GM18526 (cell line): ENCODE measurements around the gene CCDC47.

Experiments
- POLR2A ChIP-seq: IDR thresholded peaks from 3 replicates; pipeline ENCODE4 v1.6.1; 2011; ENCODE audit not compliant: insufficient read length; ENCODE audit errors: extremely low read depth

Gene CCDC47

DNA sequence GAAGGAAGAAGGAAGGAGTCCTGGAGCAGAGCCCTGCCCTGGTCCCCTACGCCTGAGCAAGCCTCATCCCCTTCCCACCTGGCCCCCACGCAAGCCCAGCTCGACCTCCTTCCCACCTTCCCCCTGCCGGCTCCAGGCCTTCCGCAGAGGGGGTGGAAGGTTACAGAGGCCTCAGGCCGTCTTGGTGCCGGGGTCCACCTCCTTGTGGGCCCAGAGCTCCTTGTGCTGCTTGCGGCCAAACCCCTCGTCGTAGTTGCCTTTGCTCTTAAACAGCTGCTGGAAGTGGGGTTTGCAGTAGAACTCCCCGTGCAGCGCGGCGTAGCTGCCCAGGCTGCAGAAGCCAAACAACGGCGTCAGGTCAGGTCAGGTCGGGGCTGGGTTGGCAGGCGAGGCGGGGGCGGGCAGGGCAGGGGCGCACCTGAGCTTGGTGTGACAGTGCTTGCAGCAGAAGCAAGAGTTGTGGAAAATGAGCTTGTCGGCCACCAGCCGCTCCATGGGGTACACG lies 75.0 kb downstream of the CCDC47 start:
- no peak for TF ChIP-seq POLR2A

DNA sequence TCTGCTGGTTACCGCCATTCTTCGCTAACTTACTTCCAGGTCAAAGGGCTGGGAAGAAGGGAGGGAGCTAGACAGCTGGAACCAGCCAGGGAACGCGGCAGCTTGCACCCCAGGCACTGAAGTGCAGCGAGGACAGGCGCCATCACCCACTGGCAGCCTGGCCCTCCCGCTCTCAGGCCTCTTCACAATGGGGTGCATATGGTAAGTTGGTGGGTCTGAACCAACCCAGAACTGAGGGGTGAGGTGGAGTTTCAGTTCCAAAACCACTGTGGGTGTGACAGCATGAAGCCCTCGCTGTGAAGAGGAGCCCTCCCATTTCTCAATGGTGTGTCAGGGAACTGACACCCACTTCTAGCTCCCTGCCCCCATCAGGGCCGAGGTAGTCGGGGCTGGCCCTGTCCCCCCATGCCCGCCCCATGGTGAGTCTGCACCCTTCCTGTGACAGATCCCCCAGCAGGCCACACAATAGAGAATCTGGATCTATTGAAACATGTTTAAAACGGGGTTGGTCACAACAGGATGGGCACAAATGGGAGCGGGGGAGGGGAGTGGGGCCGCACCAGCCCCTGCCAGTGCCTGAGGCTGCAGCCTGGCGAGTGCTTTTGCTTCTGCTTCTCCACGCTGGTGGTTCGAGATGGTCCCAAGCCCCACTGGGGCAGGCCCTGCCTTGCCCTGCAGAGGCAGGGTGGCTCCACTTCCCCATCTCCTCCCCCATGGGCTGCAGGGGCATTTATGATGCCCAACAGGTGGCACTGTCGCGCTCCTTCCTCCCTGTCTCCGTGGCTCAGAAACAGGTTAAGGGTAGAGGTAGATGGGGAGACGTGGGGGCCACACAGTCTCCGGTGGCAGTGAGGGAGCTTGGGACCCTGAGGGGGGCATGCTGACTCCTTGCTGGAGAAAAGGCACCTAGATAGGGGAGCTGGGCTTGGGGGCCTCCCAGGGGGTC lies 75.8 kb downstream of the CCDC47 start:
- peak; percentile 61 for TF ChIP-seq POLR2A

DNA sequence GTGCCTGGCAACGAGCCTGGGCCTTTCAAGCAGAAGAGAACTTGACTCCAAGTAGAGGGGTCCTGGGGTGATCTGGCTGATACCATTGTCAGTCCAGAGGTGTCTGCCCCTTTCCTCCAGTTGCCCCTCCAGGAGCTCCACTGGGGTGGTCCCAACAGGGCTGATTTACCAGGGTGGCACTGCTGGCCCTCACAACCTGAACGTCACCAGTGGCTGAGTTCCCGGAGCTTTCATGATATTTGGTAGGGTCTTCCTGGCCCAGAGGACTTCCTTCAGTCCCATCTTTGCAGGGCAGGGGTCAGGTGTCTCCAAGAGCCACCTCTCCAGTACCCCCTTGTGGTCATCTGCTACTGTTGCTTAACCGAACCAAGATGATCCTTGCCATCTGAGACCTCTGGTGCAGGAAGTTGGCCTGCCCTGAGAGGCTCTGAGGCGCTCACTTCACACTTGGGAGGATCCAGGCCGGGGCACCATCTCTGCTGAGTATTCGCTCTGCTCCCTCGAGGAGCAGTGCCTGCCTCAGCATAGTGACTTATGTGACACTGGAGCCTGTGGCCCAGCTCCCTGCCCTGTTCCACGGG lies 76.9 kb downstream of the CCDC47 start:
- no peak for TF ChIP-seq POLR2A

DNA sequence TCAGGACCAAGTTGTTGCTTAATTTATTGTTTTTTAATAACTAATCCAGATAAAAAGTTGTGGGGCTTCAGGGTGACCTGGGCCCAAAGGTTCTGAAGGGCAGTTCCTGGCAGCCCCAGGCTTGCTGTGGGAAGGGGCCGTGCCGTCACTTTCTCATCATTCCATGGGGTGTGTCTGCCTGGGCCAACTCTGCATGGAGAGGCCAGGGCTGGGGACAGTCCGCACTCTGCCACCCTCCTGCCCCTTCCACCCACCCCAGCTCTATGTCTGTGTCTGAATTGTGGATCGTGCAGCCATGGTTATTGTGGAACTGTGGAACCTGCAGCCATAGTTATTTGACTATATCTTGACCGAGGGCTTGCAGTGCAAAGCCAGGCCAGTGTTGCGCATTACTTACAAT lies 77.5 kb downstream of the CCDC47 start:
- no peak for TF ChIP-seq POLR2A
